ENCODE measurements around the gene CLEC10A. TPM values are rescaled to one million over a fixed set of nuclear protein-coding genes. Genes with fewer than 3 reads are reported as not detected.

Gene CLEC10A
- total RNA-seq, 1 experiment from 2014 or later, result not detected

DNA sequence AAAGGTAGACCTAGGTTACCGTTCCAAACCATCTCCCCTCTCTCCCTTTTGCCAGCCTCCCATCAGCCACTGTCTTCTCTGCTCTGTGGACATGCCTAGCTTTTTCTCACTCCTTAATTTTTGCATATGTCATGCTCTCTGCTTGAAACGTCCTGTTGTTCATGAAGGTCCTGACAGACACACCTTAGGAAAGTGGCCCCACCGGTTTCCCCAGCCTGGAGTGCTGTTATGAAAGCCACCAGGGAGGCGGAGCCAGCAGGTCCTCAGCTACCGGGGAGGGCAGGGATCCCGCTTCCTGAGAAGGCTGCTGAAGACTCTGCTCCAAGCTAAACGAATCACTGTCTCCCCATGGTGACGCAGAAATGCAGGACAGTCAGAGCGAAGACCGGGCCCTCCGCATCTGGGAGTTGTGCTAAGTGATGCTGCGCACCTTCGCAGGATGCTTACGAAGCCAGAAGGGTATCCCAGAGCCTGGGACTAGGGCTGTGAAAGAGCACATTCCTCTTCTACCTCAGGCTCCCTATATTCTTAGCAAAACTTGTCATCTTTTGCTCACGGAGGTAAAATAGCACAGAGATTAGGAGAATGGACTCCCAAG, 33.8 kb downstream of the CLEC10A start:
- Histone ChIP-seq H3K4me3 (peak overlapping the region; percentile 55), H2AFZ (peak overlapping the region; percentile 78), H3K9me2 (ENCODE audit: insufficient read depth) (no peaks in the 10 kb centered on the region), H3K9me3 (ENCODE audit: insufficient read depth, low read depth) (no peaks in the 10 kb centered on the region), H3F3A (ENCODE audit: insufficient read depth, low read depth) (peaks cover 35% of the 10 kb centered on the region), H3K36me3 (ENCODE audit: low read depth) (no peaks in the 10 kb centered on the region), H3K4me2 (peak overlapping the region; percentile 81), H3K27me3 (ENCODE audit: insufficient read depth, low read depth) (no peaks in the 10 kb centered on the region), H4K20me1 (ENCODE audit: insufficient read depth) (no peaks in the 10 kb centered on the region), H3K27ac (peak overlapping the region; percentile 97), H3K79me2 (ENCODE audit: low read depth) (no peaks in the 10 kb centered on the region), H3K4me1 (replicated peaks; ENCODE audit: insufficient read depth) (peaks cover 48% of the 10 kb centered on the region)
- POLR2A ChIA-PET (ENCODE audit: unreplicated experiment), result interaction anchor here (0.5 to 0.9 kb wide), 9 partner anchors 11 to 380 kb away, joined by 3 to 16 read pairs (median 5); partner anchors contain the start of gene SLC16A13
- peak; percentile 96 for DNase-seq
- CTCF ChIA-PET, result interaction anchor here (0.6 to 1.9 kb wide), 10 partner anchors 10 to 801 kb away, joined by 3 to 12 read pairs (median 4); partner anchors contain the start of genes ACADVL, DLG4, NEURL4 and SLC16A13
- BruUV-seq (replicated peaks), result no TSS peak
- intact Hi-C loops (cut with micrococcal nuclease; ENCODE audit: unreplicated experiment), result loop anchor here (1.0 to 10.0 kb wide), 8 partner anchors 90 to 996 kb away; partner anchors contain the start of genes MPDU1, TP53 and WRAP53
- TF ChIP-seq EZH2 (IDR thresholded peaks at IDR 0.05; ENCODE audit: low read depth), result no peak
- TF ChIP-seq, protein P1, sequence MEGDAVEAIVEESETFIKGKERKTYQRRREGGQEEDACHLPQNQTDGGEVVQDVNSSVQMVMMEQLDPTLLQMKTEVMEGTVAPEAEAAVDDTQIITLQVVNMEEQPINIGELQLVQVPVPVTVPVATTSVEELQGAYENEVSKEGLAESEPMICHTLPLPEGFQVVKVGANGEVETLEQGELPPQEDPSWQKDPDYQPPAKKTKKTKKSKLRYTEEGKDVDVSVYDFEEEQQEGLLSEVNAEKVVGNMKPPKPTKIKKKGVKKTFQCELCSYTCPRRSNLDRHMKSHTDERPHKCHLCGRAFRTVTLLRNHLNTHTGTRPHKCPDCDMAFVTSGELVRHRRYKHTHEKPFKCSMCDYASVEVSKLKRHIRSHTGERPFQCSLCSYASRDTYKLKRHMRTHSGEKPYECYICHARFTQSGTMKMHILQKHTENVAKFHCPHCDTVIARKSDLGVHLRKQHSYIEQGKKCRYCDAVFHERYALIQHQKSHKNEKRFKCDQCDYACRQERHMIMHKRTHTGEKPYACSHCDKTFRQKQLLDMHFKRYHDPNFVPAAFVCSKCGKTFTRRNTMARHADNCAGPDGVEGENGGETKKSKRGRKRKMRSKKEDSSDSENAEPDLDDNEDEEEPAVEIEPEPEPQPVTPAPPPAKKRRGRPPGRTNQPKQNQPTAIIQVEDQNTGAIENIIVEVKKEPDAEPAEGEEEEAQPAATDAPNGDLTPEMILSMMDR (conservative IDR thresholded peaks at IDR 0.05), result peak; percentile 27; the same call in 1 of the 2 replicates

DNA sequence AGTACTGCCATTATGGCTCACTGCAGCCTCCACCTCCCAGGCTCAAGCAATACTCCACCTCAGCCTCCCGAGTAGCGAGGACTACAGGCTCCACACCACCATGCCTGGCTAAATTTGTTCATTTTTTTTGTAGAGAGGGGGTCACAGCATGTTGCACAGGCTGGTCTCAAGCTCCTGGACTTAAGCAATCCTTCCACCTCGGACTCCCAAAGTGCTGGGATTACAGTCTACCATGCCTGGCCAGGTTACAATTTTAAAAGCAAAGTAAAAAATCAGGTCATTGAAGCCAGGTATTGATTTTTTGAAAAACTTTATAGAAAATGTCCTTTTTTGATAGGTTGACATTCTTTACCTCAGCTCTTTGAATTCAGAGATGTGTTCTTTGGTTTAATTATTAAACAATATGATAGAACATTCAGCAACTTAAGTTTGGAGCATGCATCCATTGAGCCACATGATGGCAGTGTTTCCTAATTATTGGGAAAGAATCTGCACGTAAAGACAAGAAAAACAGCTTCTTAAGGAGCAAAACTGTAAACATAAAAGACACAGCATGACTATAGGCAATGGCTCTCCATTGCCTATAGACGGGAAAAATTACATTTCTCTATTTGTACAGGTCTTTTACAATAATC, 34.4 kb downstream of the CLEC10A start:
- Histone ChIP-seq H3K27ac (peak overlapping the region; percentile 97), H3K9me2 (ENCODE audit: insufficient read depth) (no peaks in the 10 kb centered on the region), H2AFZ (no peak overlapping the region), H3F3A (ENCODE audit: insufficient read depth, low read depth) (peaks cover 40% of the 10 kb centered on the region), H3K4me3 (peak overlapping the region; percentile 55; the same call in 1 of the 2 replicates), H3K4me1 (replicated peaks; ENCODE audit: insufficient read depth) (peaks cover 48% of the 10 kb centered on the region), H3K9me3 (ENCODE audit: insufficient read depth, low read depth) (no peaks in the 10 kb centered on the region), H3K79me2 (ENCODE audit: low read depth) (no peaks in the 10 kb centered on the region), H4K20me1 (ENCODE audit: insufficient read depth) (no peaks in the 10 kb centered on the region; the same call in 1 of the 2 replicates), H3K4me2 (peak overlapping the region; percentile 81), H3K36me3 (ENCODE audit: low read depth) (no peaks in the 10 kb centered on the region), H3K27me3 (ENCODE audit: insufficient read depth, low read depth) (no peaks in the 10 kb centered on the region)
- intact Hi-C loops (cut with micrococcal nuclease; ENCODE audit: unreplicated experiment), result loop anchor here (1.0 to 10.0 kb wide), 8 partner anchors 91 to 997 kb away; partner anchors contain the start of genes MPDU1, TP53 and WRAP53
- ChIA-PET CTCF (interaction anchor here (0.6 to 1.9 kb wide), 12 partner anchors 9 to 802 kb away, joined by 3 to 12 read pairs (median 4); partner anchors contain the start of genes ACADVL, DLG4, NEURL4 and SLC16A13), POLR2A (ENCODE audit: unreplicated experiment) (interaction anchor here (0.5 to 0.9 kb wide), 11 partner anchors 10 to 671 kb away, joined by 3 to 16 read pairs (median 5); partner anchors contain the start of gene SLC16A13)
- BruUV-seq (replicated peaks), result no TSS peak
- DNase-seq, result peak in 1 of 2 experiments; percentile 81
- TF ChIP-seq EZH2 (IDR thresholded peaks at IDR 0.05; ENCODE audit: low read depth), result no peak
- TF ChIP-seq, protein P1 (conservative IDR thresholded peaks at IDR 0.05), result peak; percentile 95

DNA sequence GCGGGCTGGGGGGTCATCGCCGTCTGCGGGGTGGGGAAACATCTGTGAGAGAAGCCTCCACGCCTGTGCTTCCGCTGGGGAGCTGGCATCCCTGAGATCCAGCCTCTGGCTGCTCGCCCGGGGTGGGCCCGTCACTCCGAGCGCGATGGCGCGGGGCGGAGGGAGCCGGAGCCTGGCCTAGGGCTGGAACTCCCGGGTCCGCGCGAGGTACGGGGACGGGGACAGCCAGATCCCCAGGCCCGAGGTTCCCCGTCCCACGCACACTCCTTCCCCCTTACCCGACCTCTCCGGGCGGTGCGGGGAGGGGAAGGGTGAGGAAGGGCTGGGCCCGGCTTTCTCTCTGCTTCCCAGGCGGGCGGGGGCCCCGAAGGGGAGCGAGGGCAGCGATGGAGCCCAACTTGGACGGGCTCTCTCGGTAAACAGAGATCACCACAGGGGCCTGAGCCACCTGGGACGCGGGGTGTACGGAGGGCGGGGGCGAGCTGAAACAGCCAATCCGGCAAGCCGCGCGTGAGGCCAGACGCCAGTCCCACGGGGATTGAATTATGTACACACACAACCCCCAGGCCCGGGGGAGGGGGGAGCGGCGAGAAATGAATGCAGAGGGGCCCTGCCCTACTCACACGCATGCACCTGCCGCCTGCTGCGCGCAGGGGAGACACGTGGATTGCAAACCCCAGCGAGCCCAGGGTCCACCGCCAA, 36.4 kb downstream of the CLEC10A start, which contains the start of gene SLC16A11:
Gene SLC16A11, minus strand, starts transcription at position 596 of the 702 bp plus-strand sequence. Its CDS starts 579 bp downstream, at position 17.
- Histone ChIP-seq H3K79me2 (ENCODE audit: low read depth) (no peaks in the 10 kb centered on the region), H3K4me3 (no peak within 1 kb of the TSS), H3K4me1 (replicated peaks; ENCODE audit: insufficient read depth) (peaks cover 34% of the 10 kb centered on the region), H3K36me3 (ENCODE audit: low read depth) (no peaks in the 10 kb centered on the region), H3K27ac (peak within 1 kb of the TSS; percentile 97), H2AFZ (no peak within 1 kb of the TSS), H3K4me2 (peak within 1 kb of the TSS; percentile 81), H3K27me3 (ENCODE audit: insufficient read depth, low read depth) (no peaks in the 10 kb centered on the region), H4K20me1 (ENCODE audit: insufficient read depth) (no peaks in the 10 kb centered on the region; the same call in 1 of the 2 replicates), H3K9me3 (ENCODE audit: insufficient read depth, low read depth) (no peaks in the 10 kb centered on the region), H3F3A (ENCODE audit: insufficient read depth, low read depth) (peaks cover 50% of the 10 kb centered on the region), H3K9me2 (ENCODE audit: insufficient read depth) (no peaks in the 10 kb centered on the region)
- no TSS peak for BruUV-seq (replicated peaks)
- ChIA-PET POLR2A (ENCODE audit: unreplicated experiment) (interaction anchor here (0.7 kb wide), 1 partner anchor 113 kb away, joined by 5 read pairs; no protein-coding TSS in a partner anchor), CTCF (no interaction called here)
- TF ChIP-seq, protein P1 (conservative IDR thresholded peaks at IDR 0.05), result no peak
- no peak for TF ChIP-seq EZH2 (IDR thresholded peaks at IDR 0.05; ENCODE audit: low read depth)
- DNase-seq, result peak in 1 of 2 experiments; percentile 50
- intact Hi-C loops (cut with micrococcal nuclease; ENCODE audit: unreplicated experiment), result loop anchor here (10.0 kb wide), 1 partner anchor 541 kb away; the partner anchor contains the start of gene MPDU1
